GM21723 (cell line): Measurements from ENCODE around the gene WDR26.
"Not testable (repeated sequence)": the region's sequence is repeated elsewhere in the genome, so short reads cannot be mapped to it uniquely, and the experiment has no call there.

Experiments
- ATAC-seq: cut with Tn5 transposase; IDR thresholded peaks from one replicate; pipeline ENCODE4 v1.9.1; 2021; ENCODE audit warnings: mild to moderate bottlenecking, moderate library complexity; ENCODE audit not compliant: unreplicated experiment

The WDR26 gene

GRCh38 chr1:224434691-224435317 lies at the start of gene WDR26:
Gene WDR26 (minus strand): TSS chr1:224434797.
- ATAC-seq, result peak; percentile 86

GRCh38 chr1:224483206-224483605 lies 48.6 kb upstream of the WDR26 start:
- ATAC-seq, result not testable (repeated sequence)

- ATAC-seq, result no peak
Measured at GRCh38 chr1:224482619-224483018, 48.0 kb upstream of the WDR26 start.

- ATAC-seq, result no peak
Measured at GRCh38 chr1:224481601-224482000, 47.0 kb upstream of the WDR26 start.

- not testable (repeated sequence) for ATAC-seq
Measured at GRCh38 chr1:224480888-224481459, 46.4 kb upstream of the WDR26 start.

- not testable (repeated sequence) for ATAC-seq
Measured at GRCh38 chr1:224480200-224480599, 45.6 kb upstream of the WDR26 start.

- no peak for ATAC-seq
Measured at GRCh38 chr1:224472806-224473205, 38.2 kb upstream of the WDR26 start.

- no peak for ATAC-seq
Measured at GRCh38 chr1:224466154-224466553, 31.6 kb upstream of the WDR26 start.

GRCh38 chr1:224459966-224460365 lies 25.4 kb upstream of the WDR26 start:
- ATAC-seq, result no peak

- no peak for ATAC-seq
Measured at GRCh38 chr1:224458996-224459395, 24.4 kb upstream of the WDR26 start.

- no peak for ATAC-seq
Measured at GRCh38 chr1:224458296-224458695, 23.7 kb upstream of the WDR26 start.

- ATAC-seq, result no peak
Measured at GRCh38 chr1:224457782-224458144, 23.2 kb upstream of the WDR26 start.

GRCh38 chr1:224456637-224456953 lies 22.0 kb upstream of the WDR26 start:
- no peak for ATAC-seq

GRCh38 chr1:224454402-224455055 lies 19.9 kb upstream of the WDR26 start:
- ATAC-seq, result no peak

GRCh38 chr1:224450561-224451350 lies 16.2 kb upstream of the WDR26 start:
- ATAC-seq, result no peak

- no peak for ATAC-seq
Measured at GRCh38 chr1:224450159-224450558, 15.6 kb upstream of the WDR26 start.

- no peak for ATAC-seq
Measured at GRCh38 chr1:224448453-224449017, 13.9 kb upstream of the WDR26 start.

GRCh38 chr1:224447971-224448370 lies 13.4 kb upstream of the WDR26 start:
- ATAC-seq, result no peak

GRCh38 chr1:224447251-224447650 lies 12.7 kb upstream of the WDR26 start:
- no peak for ATAC-seq

GRCh38 chr1:224438989-224439388 lies 4.4 kb upstream of the WDR26 start:
- ATAC-seq, result no peak

GRCh38 chr1:224435999-224436398 lies 1.4 kb upstream of the WDR26 start:
- ATAC-seq, result no peak
